GM23338 (cell line): ENCODE results near the gene EPAS1. TPM values are rescaled to one million over a fixed set of nuclear protein-coding genes. Genes with fewer than 3 reads are reported as not detected.

Experiments used
- ATAC-seq: fragments of 200-7000 bp; cut with Tn5 transposase; 3 replicates; pipeline ENCODE4 v1.9.1; 2020
- DNase-seq: peaks from one replicate; pipeline ENCODE4 v3.0.0-alpha.2; 2015; ENCODE audit warnings: low spot score
- H2AFZ ChIP-seq: fragments of 200-600 bp; sonication (generic); 2 replicates; pipeline ENCODE4 v1.8.0; 2016; ENCODE audit warnings: antibody characterized with exemption, mild to moderate bottlenecking, moderate library complexity
- H3F3A ChIP-seq: fragments of 200-600 bp; sonication (generic); replicated peaks from 2 replicates; pipeline ENCODE4 v1.8.0; 2017; ENCODE audit warnings: antibody characterized with exemption, mixed run types, low read depth
- H3K27ac ChIP-seq: fragments of 200-600 bp; sonication (generic); 2 replicates; pipeline ENCODE4 v1.6.1; 2016; ENCODE audit warnings: low read depth
- H3K27me3 ChIP-seq: fragments of 200-600 bp; sonication (generic); 2 replicates; pipeline ENCODE4 v1.8.0; 2016; ENCODE audit warnings: mild to moderate bottlenecking, mixed run types, moderate library complexity; ENCODE audit not compliant: insufficient read depth
- H3K36me3 ChIP-seq: fragments of 200-600 bp; sonication (generic); 2 replicates; pipeline ENCODE4 v1.8.0; 2016; ENCODE audit warnings: mild to moderate bottlenecking; ENCODE audit not compliant: insufficient read depth
- H3K4me1 ChIP-seq: fragments of 200-600 bp; sonication (generic); 2 replicates; pipeline ENCODE4 v1.8.0; 2016; ENCODE audit warnings: mild to moderate bottlenecking, moderate library complexity; ENCODE audit not compliant: insufficient read depth
- H3K4me2 ChIP-seq: fragments of 200-600 bp; sonication (generic); 2 replicates; pipeline ENCODE4 v1.7.1; 2017; ENCODE audit warnings: mixed run types
- H3K4me3 ChIP-seq: fragments of 200-600 bp; sonication (generic); 2 replicates; pipeline ENCODE4 v1.6.1; 2016; ENCODE audit warnings: mixed run types
- H3K79me2 ChIP-seq: fragments of 200-600 bp; sonication (generic); replicated peaks from 2 replicates; pipeline ENCODE4 v1.8.0; 2017; ENCODE audit warnings: mild to moderate bottlenecking; ENCODE audit not compliant: insufficient read depth
- H3K9me2 ChIP-seq: fragments of 200-600 bp; sonication (generic); 2 replicates; pipeline ENCODE4 v1.8.0; 2017; ENCODE audit not compliant: insufficient read depth
- H4K20me1 ChIP-seq: fragments of 200-600 bp; sonication (generic); replicated peaks from 2 replicates; pipeline ENCODE4 v1.8.0; 2017; ENCODE audit warnings: mild to moderate bottlenecking; ENCODE audit not compliant: insufficient read depth
- H3K27ac Mint-ChIP-seq: 2 replicates; pipeline ENCODE4 v1.8.0; 2020; ENCODE audit warnings: inconsistent platforms, mild to moderate bottlenecking, moderate library complexity, mixed read lengths
- H3K27me3 Mint-ChIP-seq: 3 replicates; pipeline ENCODE4 v1.8.0; 2022; ENCODE audit warnings: low read depth, mild to moderate bottlenecking, moderate library complexity, mixed read lengths, inconsistent platforms; ENCODE audit not compliant: insufficient read depth, poor library complexity
- H3K36me3 Mint-ChIP-seq: 3 replicates; pipeline ENCODE4 v1.8.0; 2021; ENCODE audit warnings: low read depth, mild to moderate bottlenecking, inconsistent platforms, moderate library complexity, mixed read lengths
- H3K4me1 Mint-ChIP-seq: 3 replicates; pipeline ENCODE4 v1.8.0; 2020; ENCODE audit warnings: mild to moderate bottlenecking, inconsistent platforms, mixed read lengths
- H3K4me3 Mint-ChIP-seq: 3 replicates; pipeline ENCODE4 v1.8.0; 2021; ENCODE audit warnings: moderate library complexity, mild to moderate bottlenecking, inconsistent platforms, mixed read lengths
- H3K9me3 Mint-ChIP-seq: 3 replicates; pipeline ENCODE4 v1.8.0; 2020; ENCODE audit warnings: moderate library complexity, mild to moderate bottlenecking, inconsistent platforms, mixed read lengths
- CREB1 ChIP-seq: fragments of 250-450 bp; sonication (Bioruptor Pico); IDR thresholded peaks from 2 replicates; pipeline ENCODE4 v1.5.0; 2020; ENCODE audit warnings: low read depth, mild to moderate bottlenecking, moderate library complexity
- EZH2 ChIP-seq: fragments of 200-600 bp; sonication (generic); IDR thresholded peaks from one replicate; pipeline ENCODE4 v1.8.0; 2017; ENCODE audit warnings: antibody characterized with exemption, mild to moderate bottlenecking, low read depth; ENCODE audit not compliant: unreplicated experiment
- EZH2phosphoT487 ChIP-seq: fragments of 200-600 bp; sonication (generic); IDR thresholded peaks from one replicate; pipeline ENCODE4 v1.8.1; 2018; ENCODE audit warnings: antibody characterized with exemption; ENCODE audit not compliant: unreplicated experiment
- JUNB ChIP-seq: IDR thresholded peaks from one replicate; pipeline ENCODE4 v1.6.1; 2016; ENCODE audit warnings: antibody characterized with exemption; ENCODE audit not compliant: unreplicated experiment
- NANOG ChIP-seq: IDR thresholded peaks from 2 replicates; pipeline ENCODE4 v1.6.1; 2016; ENCODE audit warnings: antibody characterized with exemption, borderline replicate concordance
- POLR2AphosphoS5 ChIP-seq: IDR thresholded peaks from 2 replicates; pipeline ENCODE4 v1.6.1; 2016; ENCODE audit warnings: antibody characterized with exemption, low read depth
- REST ChIP-seq: IDR thresholded peaks from one replicate; pipeline ENCODE4 v1.6.1; 2018; ENCODE audit warnings: antibody characterized with exemption; ENCODE audit not compliant: unreplicated experiment
- STAT1 ChIP-seq: IDR thresholded peaks from one replicate; pipeline ENCODE4 v1.6.1; 2016; ENCODE audit warnings: antibody characterized with exemption; ENCODE audit not compliant: unreplicated experiment
- ZNF114 ChIP-seq: fragments of 250-450 bp; sonication (Bioruptor Pico); IDR thresholded peaks from 2 replicates; pipeline ENCODE4 v1.5.0; 2020; ENCODE audit warnings: mild to moderate bottlenecking, moderate library complexity
- ZNF331 ChIP-seq: fragments of 250-450 bp; sonication (Bioruptor Pico); IDR thresholded peaks from 2 replicates; pipeline ENCODE4 v1.5.0; 2020; ENCODE audit warnings: low read depth, mild to moderate bottlenecking, moderate library complexity
- ZNF462 ChIP-seq: fragments of 250-450 bp; sonication (Bioruptor Pico); IDR thresholded peaks from 2 replicates; pipeline ENCODE4 v1.5.0; 2020; ENCODE audit warnings: mild to moderate bottlenecking, moderate library complexity
- polyA plus RNA-seq: library from polyadenylated mRNA; unstranded; fragments of >200 nt; fragmentation: Nextera tagmentation; extraction: Ambion mirVana; gene quantifications from 2 replicates; pipeline ENCODE4 v1.2.1, GENCODE V29; 2016
- total RNA-seq: library from RNA; depleted of rRNA; stranded (reverse); fragments of >200 nt; shearing (Covaris generic); gene quantifications from 2 replicates; pipeline ENCODE4 v1.2.3, GENCODE V29; 2014
- TF ChIP-seq, protein P1 (sequence below): IDR thresholded peaks from 2 replicates; pipeline ENCODE4 v1.6.1; 2016; ENCODE audit warnings: antibody characterized with exemption
- TF ChIP-seq, protein P2 (sequence below), 2 experiments: fragments of 200-600 bp in 1 of 2; sonication (generic) in 1 of 2; conservative IDR thresholded peaks; 2 replicates each; pipeline versions ENCODE4 v1.5.1 to v1.6.1; 2016 to 2017; ENCODE audit warnings: antibody characterized with exemption in 2 of 2, low read depth in 2 of 2, mild to moderate bottlenecking in 2 of 2, moderate library complexity in 1 of 2

Gene EPAS1
- total and polyA plus RNA-seq, 2 experiments from 2014 or later = 0.68 to 5.4 TPM

- DNase-seq = no peak
- Mint-ChIP-seq H3K4me1 (peaks cover 4% of the 10 kb centered on the region; the same call in 2 of the 3 replicates), H3K27ac (no peak overlapping the region; the same call in 1 of the 2 replicates), H3K36me3 (no peaks in the 10 kb centered on the region; the same call in 2 of the 3 replicates), H3K4me3 (no peak overlapping the region), H3K27me3 (peaks cover 12% of the 10 kb centered on the region), H3K9me3 (no peaks in the 10 kb centered on the region)
- Histone ChIP-seq H3K36me3 (no peaks in the 10 kb centered on the region), H3K4me2 (no peak overlapping the region), H4K20me1 (no peaks in the 10 kb centered on the region), H3K79me2 (no peaks in the 10 kb centered on the region), H3K9me2 (no peaks in the 10 kb centered on the region), H2AFZ (no peak overlapping the region), H3F3A (no peaks in the 10 kb centered on the region), H3K4me3 (no peak overlapping the region), H3K27me3 (no peaks in the 10 kb centered on the region), H3K4me1 (no peaks in the 10 kb centered on the region), H3K27ac (no peak overlapping the region)
- ATAC-seq = no peak
- TF ChIP-seq, protein P1, sequence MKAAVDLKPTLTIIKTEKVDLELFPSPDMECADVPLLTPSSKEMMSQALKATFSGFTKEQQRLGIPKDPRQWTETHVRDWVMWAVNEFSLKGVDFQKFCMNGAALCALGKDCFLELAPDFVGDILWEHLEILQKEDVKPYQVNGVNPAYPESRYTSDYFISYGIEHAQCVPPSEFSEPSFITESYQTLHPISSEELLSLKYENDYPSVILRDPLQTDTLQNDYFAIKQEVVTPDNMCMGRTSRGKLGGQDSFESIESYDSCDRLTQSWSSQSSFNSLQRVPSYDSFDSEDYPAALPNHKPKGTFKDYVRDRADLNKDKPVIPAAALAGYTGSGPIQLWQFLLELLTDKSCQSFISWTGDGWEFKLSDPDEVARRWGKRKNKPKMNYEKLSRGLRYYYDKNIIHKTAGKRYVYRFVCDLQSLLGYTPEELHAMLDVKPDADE = no peak
- TF ChIP-seq JUNB = no peak
- TF ChIP-seq, protein P2, sequence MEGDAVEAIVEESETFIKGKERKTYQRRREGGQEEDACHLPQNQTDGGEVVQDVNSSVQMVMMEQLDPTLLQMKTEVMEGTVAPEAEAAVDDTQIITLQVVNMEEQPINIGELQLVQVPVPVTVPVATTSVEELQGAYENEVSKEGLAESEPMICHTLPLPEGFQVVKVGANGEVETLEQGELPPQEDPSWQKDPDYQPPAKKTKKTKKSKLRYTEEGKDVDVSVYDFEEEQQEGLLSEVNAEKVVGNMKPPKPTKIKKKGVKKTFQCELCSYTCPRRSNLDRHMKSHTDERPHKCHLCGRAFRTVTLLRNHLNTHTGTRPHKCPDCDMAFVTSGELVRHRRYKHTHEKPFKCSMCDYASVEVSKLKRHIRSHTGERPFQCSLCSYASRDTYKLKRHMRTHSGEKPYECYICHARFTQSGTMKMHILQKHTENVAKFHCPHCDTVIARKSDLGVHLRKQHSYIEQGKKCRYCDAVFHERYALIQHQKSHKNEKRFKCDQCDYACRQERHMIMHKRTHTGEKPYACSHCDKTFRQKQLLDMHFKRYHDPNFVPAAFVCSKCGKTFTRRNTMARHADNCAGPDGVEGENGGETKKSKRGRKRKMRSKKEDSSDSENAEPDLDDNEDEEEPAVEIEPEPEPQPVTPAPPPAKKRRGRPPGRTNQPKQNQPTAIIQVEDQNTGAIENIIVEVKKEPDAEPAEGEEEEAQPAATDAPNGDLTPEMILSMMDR (conservative IDR thresholded peaks at IDR 0.05; ENCODE audit: low read depth in 2 of 2) = no peak
- no peak for TF ChIP-seq CREB1
- TF ChIP-seq STAT1 = no peak
- no peak for TF ChIP-seq EZH2phosphoT487
- no peak for TF ChIP-seq ZNF331 (CRISPR knock-in tag)
- TF ChIP-seq POLR2AphosphoS5 = no peak
- TF ChIP-seq REST = no peak
- no peak for TF ChIP-seq NANOG
- no peak for TF ChIP-seq ZNF114
- no peak for TF ChIP-seq ZNF462
- TF ChIP-seq EZH2 = no peak
Measured at GRCh38 chr2:46409756-46410155, 112.5 kb downstream of the EPAS1 start.
